ENCODE data around the gene CRLF3. TPM values are rescaled to one million over a fixed set of nuclear protein-coding genes. Genes with fewer than 3 reads are reported as not detected.
"Not testable (repeated sequence)": the region's sequence is repeated elsewhere in the genome, so short reads cannot be mapped to it uniquely, and the experiment has no call there.

Gene CRLF3
- total RNA-seq, 1 donor from 2014 or later, result 10.0 TPM

DNA sequence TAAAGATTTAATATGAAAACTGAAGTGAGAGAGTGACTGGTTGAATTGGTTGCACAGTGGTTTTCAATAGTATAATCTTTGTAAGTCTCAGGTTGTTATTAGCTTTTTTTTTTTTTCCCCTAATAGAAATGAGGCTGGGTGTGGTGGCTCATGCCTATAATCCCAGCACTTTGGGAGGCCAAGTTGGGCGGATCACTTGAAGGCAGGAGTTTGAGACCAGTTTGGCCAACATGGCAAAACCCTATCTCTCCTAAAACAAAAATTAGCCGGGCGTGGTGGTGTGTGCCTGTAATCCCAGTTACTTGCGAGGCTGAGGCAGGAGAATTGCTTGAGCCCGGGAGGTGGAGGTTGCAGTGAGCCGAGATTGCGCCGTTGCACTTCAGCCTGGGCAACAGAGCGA lies 89.3 kb downstream of the CRLF3 start:
- H3K36me3 ChIP-seq; DNase-seq (ENCODE audit: low spot score in 2 of 2); intact Hi-C loops (cut with DNase I); H3K27ac ChIP-seq; H3K4me1 ChIP-seq; H3K9me3 ChIP-seq; H3K4me3 ChIP-seq; H3K27me3 ChIP-seq: not testable (repeated sequence)

DNA sequence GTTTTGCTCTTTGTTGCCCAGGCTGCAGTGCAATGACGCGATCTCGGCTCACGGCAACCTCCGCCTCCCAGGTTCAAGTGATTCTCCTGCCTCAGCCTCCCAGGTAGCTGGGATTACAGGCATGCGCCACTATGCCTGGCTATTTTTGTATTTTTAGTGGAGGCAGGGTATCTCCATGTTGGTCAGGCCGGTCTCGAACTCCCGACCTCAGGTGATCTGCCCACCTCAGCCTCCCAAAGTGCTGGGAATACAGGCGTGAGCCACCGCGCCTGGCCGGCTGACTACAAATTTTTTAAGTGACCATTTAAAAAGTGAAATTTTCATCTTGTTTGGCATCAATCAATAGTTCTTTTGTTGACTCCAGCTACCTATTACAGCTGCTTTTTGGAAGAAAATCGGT lies 90.3 kb downstream of the CRLF3 start:
- H3K4me1 ChIP-seq; H3K36me3 ChIP-seq; H3K4me3 ChIP-seq; H3K27me3 ChIP-seq; H3K9me3 ChIP-seq; H3K27ac ChIP-seq; intact Hi-C loops (cut with DNase I); DNase-seq (ENCODE audit: low spot score in 2 of 2): not testable (repeated sequence)

Other genes with a start within 250 kb of the CRLF3 start
- gene ATAD5, start 7.3 kb upstream of the CRLF3 start, total RNA-seq, result under 0.01 TPM
- gene TEFM, start 81.5 kb upstream of the CRLF3 start, total RNA-seq, result 0.43 TPM
- 12.5 TPM for gene ADAP2, start 97.3 kb upstream of the CRLF3 start, total RNA-seq
- gene RNF135, start 146.3 kb upstream of the CRLF3 start, total RNA-seq, result 4.6 TPM

Data from ascending aorta (tissue), 2 donors.